ENCODE results near the gene HOXD10.

Gene HOXD10

DNA sequence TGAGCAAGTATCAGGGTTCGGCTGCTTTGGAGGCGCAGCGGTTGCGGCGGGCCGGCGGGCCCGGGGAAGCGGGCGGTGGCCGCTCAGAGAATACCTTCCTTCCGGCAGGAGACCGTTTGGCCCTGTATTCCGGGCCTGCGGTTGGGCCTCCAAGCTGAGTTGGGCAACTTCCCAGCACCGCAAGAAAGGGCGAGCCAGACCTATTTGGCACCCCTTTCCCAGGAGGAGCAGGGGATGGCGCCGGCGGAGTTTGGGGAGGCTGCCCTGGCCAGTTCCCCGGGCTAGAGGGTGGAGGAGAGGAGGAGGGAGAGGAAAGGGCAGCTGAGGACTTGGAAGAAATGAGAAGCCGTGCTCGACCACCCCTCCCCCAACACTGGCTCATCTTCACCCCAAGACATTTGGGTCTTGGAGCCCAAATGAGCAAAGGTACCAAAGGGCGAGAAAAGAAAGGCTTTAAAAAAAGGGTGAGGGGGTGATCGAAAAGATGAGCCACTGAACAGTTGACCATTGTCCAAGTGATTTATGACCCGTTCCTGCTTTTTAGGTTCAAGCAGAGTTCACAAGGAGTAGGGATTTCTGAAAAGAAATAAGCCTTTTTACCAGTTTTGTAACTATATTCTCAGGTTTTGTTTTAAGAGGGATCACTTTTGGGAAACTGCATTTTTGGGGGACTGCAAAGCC lies 48.9 kb downstream of the HOXD10 start:
- DNase-seq, result no peak

DNA sequence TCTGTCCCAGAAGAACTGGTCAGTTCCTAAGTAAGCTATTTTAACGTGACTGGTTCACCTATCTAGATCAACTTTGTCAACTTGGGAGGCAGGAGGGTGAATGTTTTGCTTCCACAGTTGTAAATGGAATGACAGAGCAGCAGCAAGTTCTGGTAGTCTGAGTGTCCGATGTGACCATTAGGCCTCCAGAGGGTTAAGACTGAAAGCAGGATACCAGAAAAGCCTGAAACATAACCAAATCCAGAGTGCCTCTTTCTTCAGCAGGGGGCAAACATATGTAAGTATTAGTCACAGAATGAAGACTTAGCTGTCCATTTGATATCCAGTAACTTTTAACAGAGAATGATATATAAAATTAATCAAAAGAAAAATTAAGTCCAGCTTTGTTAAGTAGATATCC lies 49.7 kb downstream of the HOXD10 start:
- DNase-seq, result no peak

DNA sequence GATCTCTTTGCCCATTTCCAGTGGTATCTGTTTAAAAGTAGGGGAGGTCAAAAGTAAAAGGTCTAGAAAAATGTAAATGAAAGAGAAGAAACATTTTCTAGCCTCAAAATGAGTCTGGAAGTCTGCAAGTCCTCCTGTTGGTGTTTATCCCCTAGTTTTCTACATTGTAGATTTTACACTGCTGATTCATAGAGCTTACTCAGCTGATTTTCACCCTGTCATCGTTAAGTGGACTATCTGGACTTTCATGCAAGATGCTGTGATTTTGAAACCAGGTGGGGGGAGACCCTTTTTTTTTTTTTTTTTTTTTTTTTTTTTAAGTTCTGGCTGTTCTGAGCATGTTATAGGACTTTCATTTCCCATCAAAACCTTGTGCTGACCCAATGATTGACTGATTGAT lies 50.8 kb downstream of the HOXD10 start:
- no peak for DNase-seq

DNA sequence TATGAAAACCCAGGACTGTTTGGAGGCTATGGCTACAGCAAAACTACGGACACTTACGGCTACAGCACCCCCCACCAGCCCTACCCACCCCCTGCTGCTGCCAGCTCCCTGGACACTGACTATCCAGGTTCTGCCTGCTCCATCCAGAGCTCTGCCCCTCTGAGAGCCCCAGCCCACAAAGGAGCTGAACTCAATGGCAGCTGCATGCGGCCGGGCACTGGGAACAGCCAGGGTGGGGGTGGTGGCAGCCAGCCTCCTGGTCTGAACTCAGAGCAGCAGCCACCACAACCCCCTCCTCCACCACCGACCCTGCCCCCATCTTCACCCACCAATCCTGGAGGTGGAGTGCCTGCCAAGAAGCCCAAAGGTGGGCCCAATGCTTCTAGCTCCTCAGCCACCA lies 52.6 kb downstream of the HOXD10 start:
- no peak for DNase-seq
